B cell (primary cell): Measurements from ENCODE around the gene AVP. TPM values are rescaled to one million over a fixed set of nuclear protein-coding genes. Genes with fewer than 3 reads are reported as not detected.

ENCODE experiments used
- ATAC-seq: fragments of 200-7000 bp; cut with Tn5 transposase; one replicate; pipeline ENCODE4 v1.10.0; 2021; ENCODE audit warnings: low read depth, mild to moderate bottlenecking, moderate number of reproducible peaks, moderate library complexity
- CTCF ChIA-PET: fragments of 350-600 bp; sonication (Branson Sonifier 250); formaldehyde crosslinking; loops from one replicate; lab custom pipeline; 2021; ENCODE audit warnings: antibody characterized with exemption, inconsistent platforms; lab: Charles Lee
- POLR2A ChIA-PET: fragments of 350-600 bp; sonication (Branson Sonifier 250); formaldehyde crosslinking; loops from one replicate; lab custom pipeline; 2021; ENCODE audit warnings: antibody characterized with exemption; lab: Charles Lee
- DNase-seq: peaks from one replicate; pipeline ENCODE4 v3.0.0; 2013
- H2AFZ ChIP-seq: 2 replicates; pipeline ENCODE4 v1.6.1; 2012; ENCODE audit warnings: mild to moderate bottlenecking, low read depth, low read length; ENCODE audit not compliant: insufficient read depth, poor library complexity, severe bottlenecking
- H3K27ac ChIP-seq, 2 donors: 1 replicate in 1 of 2; 2 replicates in 1 of 2; pipeline ENCODE4 v1.5.1; 2012 to 2013; ENCODE audit warnings: low read length in 2 of 2, mild to moderate bottlenecking in 2 of 2, moderate library complexity in 1 of 2
- H3K27me3 ChIP-seq, 4 experiments: fragments of 200-600 bp in 1 of 4; sonication (generic) in 1 of 4; replicated peaks in 1 of 4; 1 replicate in 2 of 4; 2 replicates in 2 of 4; pipeline versions ENCODE4 v1.6.1 to v1.7.0; 2013 to 2016; ENCODE audit warnings: low read length in 3 of 4, mild to moderate bottlenecking in 2 of 4, mixed read lengths in 1 of 4, moderate library complexity in 1 of 4; ENCODE audit not compliant: insufficient read depth in 4 of 4, control insufficient read depth in 3 of 4; ENCODE audit errors: control extremely low read depth in 1 of 4
- H3K36me3 ChIP-seq, 2 experiments: replicated peaks in 1 of 2; 1 replicate in 1 of 2; 2 replicates in 1 of 2; pipeline versions ENCODE4 v1.6.1 to v1.7.1; 2013; ENCODE audit warnings: low read length in 1 of 2; ENCODE audit not compliant: insufficient read depth in 2 of 2, control insufficient read depth in 1 of 2; ENCODE audit errors: control extremely low read depth in 1 of 2, extremely low read depth in 1 of 2
- H3K4me1 ChIP-seq, 2 donors: fragments of 200-600 bp in 1 of 2; sonication (generic) in 1 of 2; 1 replicate in 1 of 2; 2 replicates in 1 of 2; pipeline versions ENCODE4 v1.5.1 to v1.6.1; 2013 to 2017; ENCODE audit warnings: low read length in 2 of 2; ENCODE audit not compliant: control insufficient read depth in 2 of 2, insufficient read depth in 2 of 2
- H3K4me2 ChIP-seq: replicated peaks from 2 replicates; pipeline ENCODE3; 2012; ENCODE audit warnings: mild to moderate bottlenecking, low read depth, low read length; ENCODE audit not compliant: poor library complexity, severe bottlenecking
- H3K4me3 ChIP-seq, 5 experiments: fragments of 200-600 bp in 1 of 5; sonication (generic) in 1 of 5; 1 replicate in 3 of 5; 2 replicates in 2 of 5; pipeline versions ENCODE4 v1.5.1 to v1.7.0; 2011 to 2016; ENCODE audit warnings: low read length in 4 of 5, mild to moderate bottlenecking in 4 of 5, low read depth in 2 of 5, control low read depth in 1 of 5, moderate library complexity in 1 of 5; ENCODE audit not compliant: insufficient read depth in 1 of 5; ENCODE audit errors: control extremely low read depth in 1 of 5, extremely low read depth in 1 of 5
- H3K79me2 ChIP-seq: fragments of 200-600 bp; sonication (generic); one replicate; pipeline ENCODE4 v1.6.0; 2016; ENCODE audit warnings: low read length; ENCODE audit not compliant: control insufficient read depth, insufficient read depth
- H3K9ac ChIP-seq: fragments of 200-600 bp; sonication (generic); 2 replicates; pipeline ENCODE4 v1.6.1; 2017; ENCODE audit warnings: mild to moderate bottlenecking, low read length, moderate library complexity
- H3K9me3 ChIP-seq, 3 donors: one replicate each; pipeline versions ENCODE4 v1.6.1 to v1.7.1; 2013; ENCODE audit warnings: low read length in 2 of 3; ENCODE audit not compliant: control insufficient read depth in 2 of 3, insufficient read depth in 1 of 3; ENCODE audit errors: control extremely low read depth in 1 of 3
- H4K20me1 ChIP-seq: 2 replicates; pipeline ENCODE4 v1.6.0; 2012; ENCODE audit warnings: mild to moderate bottlenecking, low read length; ENCODE audit not compliant: insufficient read depth, control insufficient read depth, poor library complexity, severe bottlenecking
- H3K27ac Mint-ChIP-seq: one replicate; pipeline ENCODE4 v1.8.0; 2021; ENCODE audit warnings: mixed read lengths
- H3K27me3 Mint-ChIP-seq: one replicate; pipeline ENCODE4 v1.8.0; 2021; ENCODE audit warnings: mixed read lengths
- H3K4me1 Mint-ChIP-seq: one replicate; pipeline ENCODE4 v1.8.0; 2021; ENCODE audit warnings: mixed read lengths
- H3K4me3 Mint-ChIP-seq: one replicate; pipeline ENCODE4 v1.8.0; 2021; ENCODE audit warnings: mixed read lengths
- H3K9me3 Mint-ChIP-seq: one replicate; pipeline ENCODE4 v1.8.0; 2022; ENCODE audit warnings: mixed read lengths; ENCODE audit not compliant: insufficient read depth
- CTCF ChIP-seq: fragments of 200-600 bp; IDR thresholded peaks from one replicate; pipeline ENCODE4 v1.8.0; 2022; ENCODE audit warnings: antibody characterized with exemption, mild to moderate bottlenecking
- EZH2 ChIP-seq: IDR thresholded peaks from 2 replicates; pipeline ENCODE4 v1.6.1; 2012; ENCODE audit warnings: borderline replicate concordance, low read depth, mild to moderate bottlenecking, moderate library complexity, low read length; ENCODE audit not compliant: insufficient read depth, poor library complexity, severe bottlenecking
- WGBS: methylation state at CpG from one replicate; pipeline ENCODE4 v1.1.5; 2013; ENCODE audit warnings: missing lambda C conversion rate; ENCODE audit not compliant: insufficient coverage; 5-methylcytosine and 5-hydroxymethylcytosine counted together
- intact Hi-C: fragments of 100-400 bp; cut with micrococcal nuclease; formaldehyde crosslinking; loops from one replicate; pipeline ENCODE4 v1.10.0; 2022
- polyA plus RNA-seq: library from polyadenylated mRNA; depleted of rRNA; stranded (reverse); fragments of >200 nt; gene quantifications from 2 replicates; pipeline ENCODE4 v1.2.3, GENCODE V29; 2012
- total RNA-seq, 2 donors: library from RNA; stranded (reverse); fragments of 120-200 nt in 1 of 2; gene quantifications; 1 replicate in 1 of 2; 2 replicates in 1 of 2; pipeline versions ENCODE4 v1.2.3 to v1.2.4, GENCODE V29; 2013 to 2022

Gene AVP
- total and polyA plus RNA-seq, 2 donors (not counting 1 experiment from before 2014, with no cell fraction given), result 4.5 TPM; not detected in 1

- DNase-seq (no peak), ATAC-seq (no peak)
- Histone ChIP-seq H3K27me3 (no peaks in the 10 kb centered on the region), H3K4me1 (no peaks in the 10 kb centered on the region), H3K27ac (no peak overlapping the region), H3K79me2 (peaks cover 38% of the 10 kb centered on the region), H3K36me3 (no peaks in the 10 kb centered on the region), H3K9me3 (peaks cover 0 to 17% (median 0%) of the 10 kb centered on the region in 3 donors), H3K4me3 (no peak overlapping the region), H3K9ac (no peak overlapping the region), H2AFZ (no peak overlapping the region), H3K4me2 (no peak overlapping the region), H4K20me1 (peaks cover 4% of the 10 kb centered on the region)
- Mint-ChIP-seq H3K27me3 (no peaks in the 10 kb centered on the region), H3K9me3 (no peaks in the 10 kb centered on the region), H3K4me3 (no peak overlapping the region), H3K4me1 (no peaks in the 10 kb centered on the region), H3K27ac (no peak overlapping the region)
- POLR2A ChIA-PET, result interaction anchor here (0.5 kb wide), 1 partner anchor 658 kb away, joined by 5 read pairs; no protein-coding TSS in a partner anchor
- 95% methylated on average over 4 of the region's 4 CpGs for WGBS
- CTCF ChIA-PET, result interaction anchor here (1.0 to 1.3 kb wide), 2 partner anchors 12 to 76 kb away, joined by 4 to 5 read pairs; no protein-coding TSS in a partner anchor
- intact Hi-C loops, result no loop called here
- no peak for TF ChIP-seq CTCF
Observed at GRCh38 chr20:3129094-3129493, 44.6 kb upstream of the AVP start.

- peaks cover 0 to under 1% of the 10 kb centered on the region in 2 experiments for H3K36me3 ChIP-seq
- H3K27me3 ChIP-seq, result no peaks in the 10 kb centered on the region
- peaks cover 33% of the 10 kb centered on the region for H3K79me2 ChIP-seq
- Mint-ChIP-seq H3K4me3 (no peak overlapping the region), H3K9me3 (peaks cover 2% of the 10 kb centered on the region), H3K27me3 (no peaks in the 10 kb centered on the region), H3K27ac (no peak overlapping the region), H3K4me1 (no peaks in the 10 kb centered on the region)
- TF ChIP-seq EZH2 (no peak), CTCF (no peak)
- H3K9ac ChIP-seq, result no peak overlapping the region
- ATAC-seq (no peak), DNase-seq (no peak)
- H3K9me3 ChIP-seq, result peaks cover 0 to 23% (median 0%) of the 10 kb centered on the region in 3 donors
- intact Hi-C loops, result no loop called here
- WGBS, result 71% methylated on average over 1 of the region's 8 CpGs
- H3K27ac ChIP-seq, result no peak overlapping the region
- H3K4me3 ChIP-seq, result no peak overlapping the region
- H3K4me2 ChIP-seq, result no peak overlapping the region
- no peak overlapping the region for H2AFZ ChIP-seq
- no peaks in the 10 kb centered on the region for H3K4me1 ChIP-seq
- H4K20me1 ChIP-seq, result peaks cover 4% of the 10 kb centered on the region
- POLR2A ChIA-PET, result no interaction called here
- CTCF ChIA-PET, result no interaction called here
Observed at GRCh38 chr20:3128275-3128984, 43.9 kb upstream of the AVP start.
